Stomach smooth muscle (tissue), 2 donors: ENCODE data around the gene WDR49.

Source experiments
- H3K27ac ChIP-seq: one replicate; pipeline ENCODE4 v1.7.0; 2013; ENCODE audit warnings: mild to moderate bottlenecking, low read length, inconsistent platforms
- H3K27me3 ChIP-seq, 2 donors: one replicate each; pipeline ENCODE4 v1.7.0; 2013; ENCODE audit warnings: low read length in 2 of 2; ENCODE audit not compliant: insufficient read depth in 2 of 2, control insufficient read depth in 1 of 2
- H3K36me3 ChIP-seq, 2 donors: one replicate each; pipeline ENCODE4 v1.7.0; 2013; ENCODE audit warnings: low read length in 2 of 2; ENCODE audit not compliant: control insufficient read depth in 2 of 2, insufficient read depth in 2 of 2
- H3K4me1 ChIP-seq: one replicate; pipeline ENCODE4 v1.7.0; 2013; ENCODE audit warnings: low read length; ENCODE audit not compliant: control insufficient read depth, insufficient read depth
- H3K4me3 ChIP-seq, 2 donors: one replicate each; pipeline ENCODE4 v1.7.0; 2013; ENCODE audit warnings: low read length in 2 of 2
- H3K9ac ChIP-seq, 2 donors: one replicate each; pipeline ENCODE4 v1.7.0; 2013; ENCODE audit warnings: low read length in 2 of 2, mild to moderate bottlenecking in 1 of 2
- H3K9me3 ChIP-seq, 2 donors: one replicate each; pipeline ENCODE4 v1.7.0; 2013; ENCODE audit warnings: low read length in 2 of 2; ENCODE audit not compliant: control insufficient read depth in 2 of 2
- donor health status: healthy.
- donor health status: Pancreatic carcinoma.

WDR49 gene

GRCh38 chr3:167668651-167669050, 14.9 kb upstream of the WDR49 start:
- H3K9me3 ChIP-seq = no peaks in the 10 kb centered on the region
- H3K4me3 ChIP-seq = no peak overlapping the region
- H3K36me3 ChIP-seq = peaks cover 6 to 7% of the 10 kb centered on the region in 2 donors
- H3K9ac ChIP-seq = no peak overlapping the region
- no peak overlapping the region for H3K27ac ChIP-seq
- no peaks in the 10 kb centered on the region for H3K27me3 ChIP-seq
- H3K4me1 ChIP-seq = no peaks in the 10 kb centered on the region

DNA sequence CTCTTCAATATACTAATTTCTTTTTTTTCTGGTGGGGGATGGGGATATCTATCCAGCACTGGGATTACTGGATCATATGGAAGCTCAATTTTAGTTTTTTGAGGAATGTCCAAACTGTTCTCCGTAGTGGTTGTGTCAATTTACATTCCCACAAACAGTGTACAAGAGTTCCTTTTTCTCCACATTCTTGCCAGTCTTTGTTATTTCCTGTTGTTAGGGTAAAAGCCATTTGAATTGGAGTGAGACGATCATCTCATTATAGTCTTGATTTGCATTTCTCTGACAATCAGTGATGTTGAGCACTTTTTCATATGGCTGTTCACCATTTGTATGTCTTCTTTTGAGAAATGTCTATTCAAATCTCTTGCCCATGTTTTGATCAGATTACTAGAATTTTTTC, 12.8 kb upstream of the WDR49 start:
- H3K4me1 ChIP-seq = no peaks in the 10 kb centered on the region
- H3K4me3 ChIP-seq = no peak overlapping the region
- no peak overlapping the region for H3K9ac ChIP-seq

DNA sequence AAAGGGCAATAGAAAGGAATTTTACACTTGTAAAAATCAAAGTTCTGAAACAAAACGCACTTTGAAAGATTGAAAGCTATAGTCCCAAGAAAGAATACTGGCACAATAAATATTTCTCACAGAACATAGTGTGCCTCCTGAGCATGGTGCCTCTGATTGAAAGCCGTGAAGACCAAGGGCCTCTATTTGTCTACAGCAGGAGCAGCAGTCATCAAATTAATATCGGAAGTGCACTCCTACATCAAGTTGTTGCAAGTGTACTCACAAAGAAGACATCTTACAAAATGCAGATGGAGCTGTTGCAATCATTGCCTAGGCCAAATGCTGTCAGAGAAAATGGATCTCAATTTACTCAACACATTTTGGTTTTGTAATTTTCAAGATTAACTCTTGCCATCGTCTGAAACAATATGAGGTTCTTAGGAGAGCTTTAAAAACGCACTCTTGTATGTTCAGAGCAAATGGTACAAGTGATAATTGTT, 9.2 kb upstream of the WDR49 start:
- no peaks in the 10 kb centered on the region for H3K4me1 ChIP-seq
- H3K27ac ChIP-seq = no peak overlapping the region

More for the DNA sequence above, 12.8 kb upstream of the WDR49 start:
- Histone ChIP-seq H3K9me3 (no peaks in the 10 kb centered on the region), H3K36me3 (no peaks in the 10 kb centered on the region), H3K27me3 (no peaks in the 10 kb centered on the region), H3K27ac (no peak overlapping the region)

DNA sequence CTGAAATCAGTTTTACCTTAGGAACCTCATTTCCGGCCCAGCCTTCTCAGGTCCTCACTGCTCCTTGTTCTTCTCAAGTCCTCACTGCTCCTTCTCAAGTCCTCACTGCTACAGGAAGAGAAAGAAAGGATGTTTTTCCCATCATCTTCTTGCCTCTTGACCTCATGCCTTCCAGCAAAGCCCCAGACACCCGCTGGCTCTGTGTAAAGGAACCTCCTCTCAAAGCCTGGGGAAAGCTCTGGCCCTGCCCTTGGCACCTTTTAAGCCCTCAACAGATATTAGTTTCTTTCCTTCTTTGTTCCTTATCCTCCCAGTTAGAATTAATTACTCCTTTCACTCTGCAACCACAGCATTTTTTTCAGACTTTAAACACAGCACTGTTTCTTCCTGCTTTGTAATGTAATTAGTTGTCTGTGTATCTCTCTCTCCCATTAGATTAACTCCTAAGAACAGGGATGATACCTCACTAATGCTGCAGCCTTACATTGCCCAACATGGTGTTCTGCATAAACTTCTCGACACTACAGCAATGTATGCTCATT, 4.0 kb upstream of the WDR49 start:
- no peaks in the 10 kb centered on the region for H3K4me1 ChIP-seq
- H3K9ac ChIP-seq = no peak overlapping the region
- H3K27me3 ChIP-seq = no peaks in the 10 kb centered on the region
- no peaks in the 10 kb centered on the region for H3K9me3 ChIP-seq
- no peaks in the 10 kb centered on the region for H3K36me3 ChIP-seq
- no peak overlapping the region for H3K4me3 ChIP-seq
- no peak overlapping the region for H3K27ac ChIP-seq

More for the DNA sequence above, 9.2 kb upstream of the WDR49 start:
- no peaks in the 10 kb centered on the region for H3K36me3 ChIP-seq
- H3K4me3 ChIP-seq = no peak overlapping the region
- no peaks in the 10 kb centered on the region for H3K9me3 ChIP-seq
- H3K9ac ChIP-seq = no peak overlapping the region
- no peaks in the 10 kb centered on the region for H3K27me3 ChIP-seq

- no peaks in the 10 kb centered on the region for H3K9me3 ChIP-seq
- H3K27me3 ChIP-seq = no peaks in the 10 kb centered on the region
- H3K4me1 ChIP-seq = no peaks in the 10 kb centered on the region
- H3K4me3 ChIP-seq = no peak overlapping the region
- H3K27ac ChIP-seq = no peak overlapping the region
- no peaks in the 10 kb centered on the region for H3K36me3 ChIP-seq
- no peak overlapping the region for H3K9ac ChIP-seq
Measured at GRCh38 chr3:167656821-167657220, 3.1 kb upstream of the WDR49 start.

DNA sequence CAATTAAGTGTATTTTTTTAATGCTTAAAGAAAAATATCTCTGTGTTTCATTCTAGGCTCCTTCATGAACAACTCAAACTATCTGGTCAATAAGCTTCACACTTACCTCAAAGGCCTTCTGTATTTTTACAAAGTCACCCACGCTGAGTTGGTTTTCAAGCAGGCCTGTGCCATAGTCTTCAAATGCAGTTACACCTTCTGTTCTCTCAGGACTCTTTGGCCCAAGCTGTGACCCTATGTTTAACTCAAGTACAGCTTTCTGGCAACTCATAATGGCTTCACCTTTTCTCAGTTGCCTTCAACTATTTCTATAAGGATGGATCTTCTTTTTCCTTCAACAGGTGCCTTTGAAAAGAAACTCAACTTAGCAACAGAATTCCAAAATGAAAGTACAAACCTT, 587 bp downstream of the WDR49 start:
- no peak overlapping the region for H3K27ac ChIP-seq
- no peaks in the 10 kb centered on the region for H3K27me3 ChIP-seq
- no peak overlapping the region for H3K9ac ChIP-seq
- no peaks in the 10 kb centered on the region for H3K4me1 ChIP-seq
- no peaks in the 10 kb centered on the region for H3K36me3 ChIP-seq
- H3K4me3 ChIP-seq = peak overlapping the region; percentile 35 to 48
- H3K9me3 ChIP-seq = no peaks in the 10 kb centered on the region

DNA sequence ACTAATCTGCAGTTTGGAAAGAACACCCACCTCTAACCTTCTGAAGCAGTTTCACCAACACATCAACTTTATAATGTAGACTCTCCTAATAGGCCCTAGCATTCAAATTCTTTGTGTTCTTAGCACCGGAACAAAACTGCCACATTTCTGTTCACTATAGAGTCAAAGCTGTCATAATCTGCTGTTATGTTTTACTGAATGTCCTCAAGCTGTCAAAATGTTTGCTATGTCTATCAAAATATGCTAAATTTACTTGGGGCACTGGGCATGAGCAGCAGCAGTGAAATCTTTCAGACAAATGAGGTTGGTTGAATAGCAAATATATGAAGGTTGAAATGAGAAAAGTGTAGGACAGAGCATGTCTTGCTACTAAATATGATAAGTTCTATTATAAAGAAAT, 1.9 kb downstream of the WDR49 start:
- Histone ChIP-seq H3K27me3 (no peaks in the 10 kb centered on the region), H3K4me3 (no peak overlapping the region), H3K36me3 (no peaks in the 10 kb centered on the region), H3K9ac (no peak overlapping the region), H3K9me3 (no peaks in the 10 kb centered on the region), H3K4me1 (no peaks in the 10 kb centered on the region), H3K27ac (no peak overlapping the region)

DNA sequence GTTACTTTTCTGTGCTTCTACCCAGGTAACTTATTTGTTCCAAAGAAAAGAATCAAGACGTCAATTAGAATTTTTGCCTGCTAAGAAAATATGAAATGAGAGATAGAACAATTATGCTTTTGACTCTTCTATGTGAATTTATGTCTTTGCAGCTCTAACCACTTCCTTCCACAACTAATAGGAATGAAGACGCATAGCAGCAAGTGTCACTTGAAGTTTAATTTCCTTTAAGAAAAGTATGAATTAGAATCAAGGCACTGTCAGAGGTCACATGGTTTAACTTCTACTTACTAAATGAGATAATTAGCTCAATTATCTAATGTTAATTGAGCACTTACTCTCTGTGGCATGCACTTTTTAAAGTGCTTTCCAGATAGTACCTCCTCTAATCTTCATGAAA, 3.3 kb downstream of the WDR49 start:
- Histone ChIP-seq H3K27me3 (no peaks in the 10 kb centered on the region), H3K9me3 (no peaks in the 10 kb centered on the region), H3K36me3 (no peaks in the 10 kb centered on the region), H3K27ac (no peak overlapping the region), H3K4me3 (no peak overlapping the region), H3K9ac (no peak overlapping the region), H3K4me1 (no peaks in the 10 kb centered on the region)

DNA sequence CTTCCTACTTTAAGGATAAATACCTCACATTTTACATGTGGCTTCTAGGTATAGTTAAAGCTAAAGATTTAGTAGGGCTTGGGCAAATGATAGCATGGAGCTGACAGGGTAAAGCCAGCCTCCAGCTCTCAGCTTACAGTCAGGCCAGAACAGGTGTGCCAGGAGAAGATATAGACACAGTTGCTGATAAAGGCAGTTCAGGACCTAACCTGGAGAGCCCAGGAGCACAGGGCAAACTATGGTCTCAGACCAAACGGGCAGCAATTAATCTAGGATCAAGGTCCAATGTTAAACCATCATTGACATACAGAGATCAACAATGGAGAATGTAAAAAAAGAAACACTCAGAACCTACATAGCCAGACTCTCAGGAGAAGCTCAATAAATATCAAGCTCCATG, 4.0 kb downstream of the WDR49 start:
- Histone ChIP-seq H3K9ac (no peak overlapping the region), H3K4me1 (no peaks in the 10 kb centered on the region), H3K27ac (no peak overlapping the region), H3K27me3 (no peaks in the 10 kb centered on the region), H3K36me3 (no peaks in the 10 kb centered on the region), H3K4me3 (no peak overlapping the region), H3K9me3 (no peaks in the 10 kb centered on the region)

DNA sequence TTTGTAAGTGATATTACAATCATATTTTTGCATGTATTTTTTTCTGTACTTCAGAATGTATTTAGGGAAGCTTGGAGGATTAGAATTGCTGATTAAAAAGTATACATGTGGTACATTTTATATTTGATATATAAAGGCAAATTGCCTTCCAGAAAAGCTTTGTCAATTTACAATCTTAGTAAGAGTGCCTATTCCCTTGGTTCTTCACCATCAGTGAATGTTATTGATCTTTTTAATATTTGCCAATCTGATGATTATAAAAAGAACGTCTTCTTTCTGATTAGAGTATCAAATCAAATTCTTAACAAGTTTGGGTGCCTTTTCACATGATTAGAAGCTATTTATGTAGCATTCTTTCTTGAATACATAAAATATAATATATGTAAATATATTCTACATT, 9.1 kb downstream of the WDR49 start:
- no peaks in the 10 kb centered on the region for H3K4me1 ChIP-seq
- no peak overlapping the region for H3K9ac ChIP-seq
- H3K36me3 ChIP-seq = no peaks in the 10 kb centered on the region
- H3K27me3 ChIP-seq = no peaks in the 10 kb centered on the region
- no peak overlapping the region for H3K4me3 ChIP-seq
- H3K9me3 ChIP-seq = no peaks in the 10 kb centered on the region
- H3K27ac ChIP-seq = no peak overlapping the region

- Histone ChIP-seq H3K36me3 (no peaks in the 10 kb centered on the region), H3K27ac (no peak overlapping the region), H3K4me3 (no peak overlapping the region), H3K9me3 (no peaks in the 10 kb centered on the region), H3K27me3 (no peaks in the 10 kb centered on the region), H3K4me1 (no peaks in the 10 kb centered on the region), H3K9ac (no peak overlapping the region)
Measured at GRCh38 chr3:167631471-167631870, 22.3 kb downstream of the WDR49 start.
